Tongue (tissue), 2 donors: ENCODE data around the gene LMOD3. TPM values are rescaled to one million over a fixed set of nuclear protein-coding genes. Genes with fewer than 3 reads are reported as not detected.

Experiments
- DNase-seq: peaks from one replicate; pipeline ENCODE4 v3.0.0-alpha.2; 2015
- total RNA-seq: library from RNA; depleted of rRNA; stranded (reverse); fragments of >200 nt; gene quantifications from one replicate; pipeline ENCODE4 v1.2.3, GENCODE V29; 2014

Gene LMOD3
- total RNA-seq, 1 donor from 2014 or later = 122 TPM

DNA sequence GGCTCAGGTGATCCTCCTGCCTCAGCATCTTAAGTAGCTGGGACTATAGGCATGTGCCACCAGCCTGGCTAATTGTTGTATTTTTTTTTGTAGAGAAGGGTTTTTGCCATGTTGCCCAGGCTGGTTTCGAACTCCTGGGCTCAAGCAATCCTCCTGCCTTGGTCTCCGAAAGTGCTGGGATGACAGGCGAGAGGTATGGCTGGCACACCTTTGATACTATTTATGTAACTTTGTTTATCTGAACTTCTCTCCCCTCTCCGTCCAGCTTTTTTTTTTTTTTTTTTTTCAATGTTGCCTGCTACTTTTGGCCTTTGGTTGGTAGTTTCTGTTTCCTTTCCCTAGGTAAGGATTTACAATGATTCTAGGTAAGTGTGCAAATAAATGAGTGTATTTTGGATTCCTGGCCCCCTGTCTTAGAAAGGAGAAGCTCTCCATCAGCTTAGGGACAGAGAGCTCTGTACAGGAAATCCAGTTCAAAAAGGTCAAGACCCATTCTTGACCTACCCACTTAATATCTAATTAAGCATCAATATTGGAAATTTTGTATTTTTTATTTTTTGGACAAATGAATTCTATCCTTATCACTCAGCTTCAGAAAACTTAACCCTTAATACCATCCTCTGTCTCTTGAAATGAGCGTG lies 30.9 kb downstream of the LMOD3 start:
- DNase-seq = no peak

DNA sequence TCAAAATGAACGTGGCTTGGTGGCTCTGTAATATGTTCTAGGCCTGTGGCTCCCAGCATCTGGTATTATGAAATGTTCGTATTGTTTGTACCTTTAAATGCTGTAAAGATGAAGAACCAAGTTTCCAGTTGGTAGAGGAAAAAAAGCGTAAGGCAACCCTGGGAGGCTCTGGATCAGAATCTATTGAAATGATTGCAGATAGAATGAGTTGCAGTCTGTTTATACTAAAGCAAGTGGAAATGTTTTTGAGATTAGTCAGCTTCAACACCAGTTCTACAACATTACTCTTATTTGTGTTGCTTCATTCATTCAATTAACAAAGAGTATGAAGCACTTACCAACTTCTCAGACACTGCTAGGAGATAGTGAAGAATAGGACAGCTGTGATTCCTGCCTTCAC lies 32.4 kb downstream of the LMOD3 start:
- no peak for DNase-seq

GRCh38 chr3:69088063-69088462 lies 34.3 kb downstream of the LMOD3 start:
- DNase-seq = peak; percentile 34

DNA sequence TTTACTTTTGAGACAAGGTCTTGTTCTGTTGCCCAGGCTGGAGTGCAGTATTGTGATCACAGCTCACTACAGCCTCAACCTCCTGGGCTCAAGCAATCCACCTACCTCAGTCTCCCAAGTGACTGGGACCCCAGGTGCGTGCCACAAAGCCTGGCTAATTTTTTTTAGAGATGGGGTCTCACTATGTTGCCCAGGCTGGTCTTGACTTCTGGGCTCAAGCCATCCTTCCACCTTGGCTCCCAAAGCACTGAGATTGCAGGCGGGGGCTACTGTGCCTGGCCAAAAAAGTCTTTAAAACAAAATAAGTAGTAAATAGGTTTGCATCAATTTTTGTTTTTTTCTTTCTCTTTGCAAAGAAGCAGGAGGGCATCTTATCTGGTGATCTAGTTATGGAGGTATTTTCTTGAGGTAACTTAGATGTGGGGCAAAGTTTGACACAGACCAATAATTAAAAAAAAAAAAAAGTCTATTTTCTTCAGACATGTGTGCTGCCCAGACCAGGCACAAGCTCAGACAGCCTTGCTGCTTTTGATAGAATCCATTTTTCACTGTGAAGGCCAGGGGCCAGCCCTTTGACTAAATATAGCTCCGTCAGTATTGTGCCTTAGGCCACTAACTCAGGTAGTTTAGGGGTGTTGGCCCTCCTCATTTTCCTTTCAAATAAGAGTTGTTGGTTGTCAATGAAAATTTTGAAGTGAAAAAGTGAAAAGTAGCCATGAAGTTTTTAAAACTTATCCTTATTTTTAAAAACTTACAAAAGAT lies 35.2 kb downstream of the LMOD3 start:
- no peak for DNase-seq

- peak; percentile 94 for DNase-seq
Measured at GRCh38 chr3:69085833-69086722, 36.3 kb downstream of the LMOD3 start.

DNA sequence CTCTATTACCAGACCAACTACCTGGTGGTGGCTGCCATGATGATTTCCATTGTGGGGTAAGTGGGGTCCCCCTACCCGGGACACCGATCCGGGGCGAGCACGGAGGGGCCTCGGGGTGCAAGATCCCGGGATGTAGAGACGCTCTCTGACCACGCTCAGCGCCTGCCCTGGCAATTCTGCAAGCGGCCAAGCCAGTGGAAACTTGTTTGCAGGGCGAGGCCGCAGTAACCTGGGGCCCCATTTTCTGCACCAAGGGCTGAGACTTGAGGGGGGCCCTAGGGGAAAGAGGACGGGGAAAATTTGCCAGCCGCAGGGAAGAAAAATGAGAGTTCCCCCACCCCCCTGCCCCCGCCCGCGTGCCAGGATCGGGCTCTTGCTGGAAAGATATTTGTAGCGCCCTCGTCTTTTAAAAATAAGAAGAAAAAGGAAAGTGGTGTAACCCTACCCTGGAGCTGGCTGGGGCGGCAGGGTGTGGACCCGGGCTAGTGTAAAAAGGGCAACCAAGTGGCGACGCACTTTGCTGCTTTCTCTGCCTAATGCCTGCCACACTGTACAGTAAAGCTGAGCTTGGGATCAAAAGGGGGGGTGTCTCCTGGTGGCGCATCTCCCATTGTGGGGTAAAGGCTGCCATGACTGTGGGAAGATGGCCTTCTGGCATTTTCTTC lies 37.1 kb downstream of the LMOD3 start:
- DNase-seq = peak; percentile 44

DNA sequence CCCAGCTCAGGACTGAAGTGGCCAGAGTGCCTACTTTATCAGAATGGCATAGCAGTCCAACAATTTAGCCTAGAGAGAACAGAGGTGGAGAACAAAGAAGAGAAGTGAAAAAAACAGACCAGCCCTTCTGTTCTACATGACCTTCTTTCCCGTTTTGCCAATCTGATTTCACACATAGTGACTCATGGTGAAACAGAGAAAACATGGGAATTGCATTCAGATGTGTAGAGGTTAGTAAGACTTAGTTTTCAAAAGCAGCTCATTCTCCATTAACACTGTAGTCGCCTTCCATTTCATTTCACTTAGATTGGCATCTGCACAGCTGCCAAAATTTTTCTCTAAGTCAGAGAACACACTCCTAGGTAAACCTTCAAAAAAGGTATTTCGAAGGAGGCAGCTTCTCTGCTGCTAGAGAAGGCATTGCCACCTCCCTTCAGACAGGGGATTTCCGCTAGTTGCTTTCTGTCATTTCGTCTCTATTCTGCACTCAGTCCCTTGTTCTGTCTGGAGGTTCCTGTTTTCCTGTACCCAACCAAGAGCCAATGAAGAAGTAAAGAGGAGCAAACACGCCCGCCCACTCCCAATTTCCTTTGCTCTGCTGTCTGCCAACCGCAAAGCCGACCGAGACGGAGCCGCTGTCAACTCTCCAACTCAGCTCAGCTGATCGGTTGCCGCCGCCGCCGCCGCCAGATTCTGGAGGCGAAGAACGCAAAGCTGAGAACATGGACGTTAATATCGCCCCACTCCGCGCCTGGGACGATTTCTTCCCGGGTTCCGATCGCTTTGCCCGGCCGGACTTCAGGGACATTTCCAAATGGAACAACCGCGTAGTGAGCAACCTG lies 37.8 kb downstream of the LMOD3 start, which contains the start of gene ARL6IP5:
TSS of gene ARL6IP5 (plus strand) at position 612 of the 842 bp plus-strand sequence. CDS start at position 723, 111 bp downstream.
- DNase-seq = peak; percentile 97

DNA sequence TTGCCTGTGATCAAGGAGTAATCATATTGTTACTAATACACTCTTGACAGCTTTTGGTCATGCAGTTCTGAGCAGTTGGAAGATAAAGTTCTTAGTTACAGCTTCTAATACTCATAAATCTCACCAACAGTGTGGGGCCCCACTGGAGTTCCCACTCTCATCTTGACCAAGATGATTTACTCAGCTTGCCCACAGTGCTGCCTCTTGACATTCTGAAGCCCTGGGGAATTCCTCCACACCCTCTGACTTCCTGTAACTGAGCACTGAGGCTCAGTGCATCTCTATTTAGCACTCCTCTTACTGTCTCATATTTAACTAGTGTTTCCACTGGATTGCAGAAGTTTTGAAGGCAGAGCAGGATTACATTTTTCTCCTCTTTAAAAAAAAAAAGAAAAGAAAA lies 39.6 kb downstream of the LMOD3 start:
- DNase-seq = peak; percentile 70

DNA sequence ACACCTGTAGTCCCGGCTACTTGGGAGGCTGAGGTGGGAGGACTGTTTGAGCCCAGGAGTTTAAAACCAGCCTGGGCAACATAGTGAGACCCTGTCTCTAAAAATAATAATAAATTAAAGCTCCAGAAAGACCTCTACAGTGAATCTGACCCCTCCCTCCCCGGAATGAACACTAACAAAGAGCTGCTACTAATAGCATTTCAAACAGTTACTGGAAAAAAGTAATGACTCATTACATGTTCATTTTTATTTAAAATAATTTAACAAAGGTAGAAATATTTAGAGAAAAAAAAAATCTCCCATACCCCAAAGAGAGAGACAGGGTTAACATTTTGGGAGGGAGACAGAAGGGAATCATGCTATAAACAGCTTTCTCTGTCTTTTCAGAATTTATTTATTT lies 40.0 kb downstream of the LMOD3 start:
- DNase-seq = no peak

DNA sequence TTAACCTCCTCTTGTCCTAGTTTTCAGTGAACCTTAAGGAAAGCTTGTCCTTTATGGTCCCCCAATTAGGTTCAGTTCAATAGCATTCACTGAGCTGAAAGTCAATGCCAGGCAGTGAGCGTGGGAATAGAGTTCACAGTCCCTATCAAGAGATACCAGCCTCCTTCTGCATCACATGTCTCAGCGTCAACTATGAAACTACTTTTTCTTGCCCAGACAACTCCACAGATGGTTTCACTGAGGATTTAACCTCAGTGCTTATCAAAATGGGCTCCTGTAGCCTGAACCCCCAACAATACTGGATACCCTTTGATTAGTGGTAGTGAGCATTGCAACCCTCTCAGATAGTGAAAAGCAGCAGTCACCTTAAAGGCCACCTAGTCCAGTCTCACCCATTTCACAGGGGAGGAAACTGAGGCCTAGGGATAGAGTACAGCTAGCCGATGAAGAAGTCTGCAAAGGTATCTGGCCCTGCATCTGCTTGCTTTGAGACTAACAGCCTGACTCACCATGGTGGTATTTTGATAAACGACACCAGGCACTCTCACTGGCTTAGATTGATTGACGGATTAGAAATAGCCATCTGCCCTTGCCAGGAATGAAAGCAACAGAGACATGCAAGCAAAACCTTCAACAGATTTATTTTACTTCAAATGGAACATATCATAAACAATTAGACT lies 40.7 kb downstream of the LMOD3 start:
- peak; percentile 51 for DNase-seq

GRCh38 chr3:69080233-69080920 lies 42.0 kb downstream of the LMOD3 start, which contains the start of gene UBA3:
Gene UBA3, minus strand, starts transcription at chr3:69080365. Its CDS starts 12 bp downstream, at chr3:69080353.
- peak; percentile 96 for DNase-seq

DNA sequence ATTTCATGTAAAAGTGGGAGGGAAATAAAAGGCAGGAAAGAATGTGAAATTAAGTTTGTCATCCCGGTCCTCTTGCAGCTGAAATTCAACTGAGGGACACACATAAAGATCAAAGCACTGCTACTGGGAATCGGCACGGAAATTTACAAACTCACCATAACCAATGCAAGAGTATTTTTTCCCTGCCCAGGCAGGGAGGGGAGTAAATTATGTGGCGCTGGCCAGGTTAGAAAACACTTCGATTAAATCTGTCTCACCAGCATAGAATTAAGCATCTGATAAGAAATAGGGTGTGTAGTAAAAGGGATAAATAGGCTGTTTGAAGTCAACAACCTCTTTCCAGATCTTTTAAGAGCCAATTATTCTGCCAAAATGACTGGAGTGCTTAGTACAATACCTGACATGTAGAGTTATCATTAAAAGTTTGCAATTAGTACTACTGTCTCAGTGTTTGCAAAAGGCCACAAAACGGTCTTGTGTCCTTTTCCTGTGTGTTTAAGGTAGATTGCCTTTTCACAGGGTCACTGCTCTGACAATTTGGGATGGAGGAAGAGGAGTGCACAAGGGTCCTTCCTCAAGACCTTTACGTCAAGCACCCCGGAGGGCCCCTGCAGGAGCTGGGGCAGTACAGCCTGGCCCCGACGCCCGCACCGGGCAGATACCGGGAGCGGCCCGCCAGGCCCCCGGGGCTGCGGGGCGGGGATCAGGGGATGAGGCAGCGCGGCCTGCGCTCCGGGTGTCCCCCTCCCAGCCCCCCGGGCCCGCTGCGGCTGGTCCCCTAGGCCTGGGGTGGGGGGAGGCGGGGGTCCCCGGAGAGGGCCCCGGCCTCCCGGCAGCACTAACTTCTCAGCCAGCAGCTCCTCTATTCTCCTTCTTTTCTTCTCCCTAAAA lies 42.9 kb downstream of the LMOD3 start:
- peak; percentile 38 for DNase-seq

DNA sequence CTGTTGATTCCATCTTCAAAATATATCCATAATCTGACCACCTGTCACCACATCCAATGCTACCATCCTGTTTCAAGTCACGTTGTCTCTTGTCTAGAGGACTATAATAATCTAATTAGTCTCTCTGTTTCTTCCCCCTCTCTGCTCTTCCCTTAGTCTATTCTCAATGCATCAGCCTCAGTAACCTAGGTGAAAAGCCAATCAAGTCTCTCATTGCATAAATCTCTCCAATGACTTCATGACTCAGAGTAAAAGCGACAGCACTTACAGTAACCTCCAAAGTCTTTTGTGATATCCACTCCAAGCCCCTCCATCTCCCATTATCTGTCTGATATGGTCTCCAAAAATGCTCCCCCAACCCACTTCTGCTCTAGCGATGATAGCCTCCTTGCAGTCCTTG lies 49.5 kb downstream of the LMOD3 start:
- DNase-seq = no peak

DNA sequence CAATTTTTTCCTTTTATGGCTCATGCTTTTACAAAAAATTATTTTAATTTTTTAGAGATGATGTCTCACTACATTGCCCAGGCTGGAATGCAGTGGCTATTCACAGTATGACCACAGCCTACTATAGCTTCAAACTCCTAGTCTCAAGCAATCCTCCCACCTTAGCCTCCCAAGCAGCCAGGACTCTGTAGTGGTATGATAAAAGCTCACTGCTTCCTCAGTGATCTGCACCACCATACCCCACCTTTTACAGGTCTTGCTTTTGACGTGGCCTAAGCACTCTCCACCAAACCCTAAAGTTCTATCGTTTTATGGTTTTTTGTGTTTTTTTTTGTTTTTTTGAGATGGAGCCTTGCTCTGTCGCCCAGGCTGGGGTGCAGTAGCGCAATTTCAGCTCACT lies 56.3 kb downstream of the LMOD3 start:
- DNase-seq = no peak

- no peak for DNase-seq
Measured at GRCh38 chr3:69065318-69065964, 57.0 kb downstream of the LMOD3 start.

DNA sequence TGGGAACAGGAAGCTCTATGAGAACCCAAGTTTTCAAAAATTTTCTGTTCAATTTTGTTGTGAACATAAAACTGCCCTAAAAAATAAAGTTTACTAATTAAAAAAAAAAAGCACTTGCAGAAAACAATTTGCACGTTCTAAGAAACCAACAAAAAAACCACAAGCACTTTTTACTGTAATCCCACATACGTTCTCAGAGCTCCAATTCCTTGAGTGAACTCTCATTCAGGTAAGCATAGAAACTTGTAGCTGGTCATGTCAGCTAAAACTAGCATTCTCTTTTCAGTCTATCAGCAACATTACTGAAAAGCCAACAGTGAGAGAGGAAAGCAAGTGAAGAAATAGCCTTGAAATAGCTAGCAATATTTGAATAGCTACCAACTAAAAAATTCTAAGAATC lies 58.8 kb downstream of the LMOD3 start:
- no peak for DNase-seq

- no peak for DNase-seq
Measured at GRCh38 chr3:69059688-69060087, 62.7 kb downstream of the LMOD3 start.

GRCh38 chr3:69058947-69059224 lies 63.5 kb downstream of the LMOD3 start:
- no peak for DNase-seq
